ENCODE data around the gene NID2. TPM values are rescaled to one million over a fixed set of nuclear protein-coding genes. Genes with fewer than 3 reads are reported as not detected.

Gene NID2
- total and polyA plus RNA-seq, 3 donors from 2014 or later: 5.3 to 10.6 (median 8.1) TPM

DNA sequence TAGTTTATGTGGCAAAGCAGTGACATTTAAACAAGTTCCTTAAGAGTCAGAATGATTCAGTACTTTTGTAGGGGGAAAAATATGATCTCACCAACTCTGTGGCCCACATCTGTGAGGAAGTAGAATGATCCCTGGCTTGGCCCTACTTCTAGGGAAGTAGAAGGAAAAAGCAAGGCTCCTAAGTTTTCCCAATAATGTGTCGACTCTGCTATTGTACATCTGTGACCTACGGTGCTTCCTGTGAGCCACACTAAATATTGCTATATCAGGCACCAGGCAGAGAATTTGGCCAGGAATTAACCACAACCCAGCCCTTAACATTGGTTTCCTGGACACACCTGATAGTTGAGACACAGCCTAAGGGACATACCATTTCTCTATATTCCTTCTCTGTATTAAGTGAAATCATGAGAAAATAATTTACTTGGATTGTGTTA lies 9.3 kb upstream of the NID2 start:
- Histone ChIP-seq H3K36me3 (ENCODE audit: low read depth, missing control alignments) (no peaks in the 10 kb centered on the region), H3K4me1 (no peaks in the 10 kb centered on the region), H3K9me3 (no peaks in the 10 kb centered on the region), H3K27me3 (no peaks in the 10 kb centered on the region), H3K4me3 (no peak overlapping the region), H3K27ac (no peak overlapping the region)
- intact Hi-C loops (cut with DNase I; ENCODE audit: low total_unique reads): no loop called here
- no peak for DNase-seq
- WGBS, 2 donors: 74 to 92% methylated on average over 2 of the region's 2 CpGs
- TF ChIP-seq, protein P1, sequence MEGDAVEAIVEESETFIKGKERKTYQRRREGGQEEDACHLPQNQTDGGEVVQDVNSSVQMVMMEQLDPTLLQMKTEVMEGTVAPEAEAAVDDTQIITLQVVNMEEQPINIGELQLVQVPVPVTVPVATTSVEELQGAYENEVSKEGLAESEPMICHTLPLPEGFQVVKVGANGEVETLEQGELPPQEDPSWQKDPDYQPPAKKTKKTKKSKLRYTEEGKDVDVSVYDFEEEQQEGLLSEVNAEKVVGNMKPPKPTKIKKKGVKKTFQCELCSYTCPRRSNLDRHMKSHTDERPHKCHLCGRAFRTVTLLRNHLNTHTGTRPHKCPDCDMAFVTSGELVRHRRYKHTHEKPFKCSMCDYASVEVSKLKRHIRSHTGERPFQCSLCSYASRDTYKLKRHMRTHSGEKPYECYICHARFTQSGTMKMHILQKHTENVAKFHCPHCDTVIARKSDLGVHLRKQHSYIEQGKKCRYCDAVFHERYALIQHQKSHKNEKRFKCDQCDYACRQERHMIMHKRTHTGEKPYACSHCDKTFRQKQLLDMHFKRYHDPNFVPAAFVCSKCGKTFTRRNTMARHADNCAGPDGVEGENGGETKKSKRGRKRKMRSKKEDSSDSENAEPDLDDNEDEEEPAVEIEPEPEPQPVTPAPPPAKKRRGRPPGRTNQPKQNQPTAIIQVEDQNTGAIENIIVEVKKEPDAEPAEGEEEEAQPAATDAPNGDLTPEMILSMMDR (IDR thresholded peaks at IDR 0.05): no peak
- no peak for TF ChIP-seq POLR2A (IDR thresholded peaks at IDR 0.05)

DNA sequence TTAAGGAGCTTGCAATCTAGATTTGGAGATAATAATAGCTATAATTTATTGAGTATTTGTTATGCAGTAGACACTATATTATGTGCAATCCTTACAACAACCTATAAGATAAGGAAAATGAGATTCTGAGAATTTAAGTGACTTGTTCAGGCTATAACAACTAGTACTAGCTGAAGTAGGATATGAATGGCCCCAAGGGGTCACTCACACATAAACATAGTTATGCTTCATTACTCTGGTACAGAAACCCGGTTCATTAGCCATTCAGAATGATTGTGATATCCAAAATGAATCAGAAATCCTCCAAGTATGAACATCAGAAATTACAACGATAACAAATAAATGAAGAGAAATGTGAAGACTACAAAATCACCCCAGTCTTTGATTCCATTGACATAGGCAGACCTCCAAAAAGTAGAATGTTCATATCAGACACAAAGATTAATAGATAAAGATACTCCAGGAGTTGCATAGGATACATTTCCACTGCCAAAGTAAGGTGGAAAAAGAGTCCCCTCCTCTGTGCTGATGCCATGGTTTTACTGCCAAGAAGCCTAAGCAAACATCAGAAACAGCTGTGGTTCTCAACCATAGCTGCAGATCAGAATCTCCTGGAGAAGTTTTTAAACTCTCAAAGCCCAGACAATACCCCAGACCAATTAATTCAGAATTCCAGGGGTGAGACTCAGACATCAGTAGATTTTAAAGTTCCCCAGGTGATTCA lies 8.6 kb upstream of the NID2 start:
- Histone ChIP-seq H3K27ac (no peak overlapping the region), H3K4me3 (no peak overlapping the region), H3K4me1 (no peaks in the 10 kb centered on the region), H3K27me3 (no peaks in the 10 kb centered on the region), H3K36me3 (ENCODE audit: low read depth, missing control alignments) (no peaks in the 10 kb centered on the region), H3K9me3 (no peaks in the 10 kb centered on the region)
- DNase-seq: no peak
- TF ChIP-seq, protein P1 (IDR thresholded peaks at IDR 0.05): no peak
- TF ChIP-seq POLR2A (IDR thresholded peaks at IDR 0.05): no peak
- 61 to 79% methylated on average over 2 of the region's 2 CpGs for WGBS, 2 donors
- intact Hi-C loops (cut with DNase I; ENCODE audit: low total_unique reads): no loop called here

DNA sequence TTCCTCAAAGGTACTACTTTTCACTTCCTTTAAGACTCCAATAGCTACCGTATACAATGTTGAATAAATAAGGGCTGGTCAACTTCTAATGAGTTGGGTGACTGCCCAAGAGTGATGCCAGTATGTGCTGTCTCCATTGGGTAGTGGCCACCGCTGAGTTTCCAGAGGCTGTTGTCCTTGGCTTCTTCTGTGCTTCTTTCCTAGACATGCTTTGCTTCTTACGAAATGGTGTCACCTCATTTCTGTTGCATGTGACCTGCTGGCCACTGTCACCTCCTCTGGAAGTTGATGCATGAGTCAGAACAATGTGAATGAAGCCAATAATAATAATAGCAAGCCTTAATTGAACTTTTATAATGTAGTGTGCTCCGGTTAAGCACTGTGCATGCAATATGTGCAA lies 7.5 kb upstream of the NID2 start:
- DNase-seq: no peak
- TF ChIP-seq POLR2A (IDR thresholded peaks at IDR 0.05): no peak
- TF ChIP-seq, protein P1 (IDR thresholded peaks at IDR 0.05): no peak
- H3K9me3 ChIP-seq: no peaks in the 10 kb centered on the region
- H3K4me3 ChIP-seq: no peak overlapping the region
- intact Hi-C loops (cut with DNase I; ENCODE audit: low total_unique reads): no loop called here
- H3K27me3 ChIP-seq: no peaks in the 10 kb centered on the region
- H3K4me1 ChIP-seq: no peaks in the 10 kb centered on the region
- no peak overlapping the region for H3K27ac ChIP-seq
- no peaks in the 10 kb centered on the region for H3K36me3 ChIP-seq (ENCODE audit: low read depth, missing control alignments)
- WGBS, 2 donors: 76 to 79% methylated on average over 4 of the region's 4 CpGs

DNA sequence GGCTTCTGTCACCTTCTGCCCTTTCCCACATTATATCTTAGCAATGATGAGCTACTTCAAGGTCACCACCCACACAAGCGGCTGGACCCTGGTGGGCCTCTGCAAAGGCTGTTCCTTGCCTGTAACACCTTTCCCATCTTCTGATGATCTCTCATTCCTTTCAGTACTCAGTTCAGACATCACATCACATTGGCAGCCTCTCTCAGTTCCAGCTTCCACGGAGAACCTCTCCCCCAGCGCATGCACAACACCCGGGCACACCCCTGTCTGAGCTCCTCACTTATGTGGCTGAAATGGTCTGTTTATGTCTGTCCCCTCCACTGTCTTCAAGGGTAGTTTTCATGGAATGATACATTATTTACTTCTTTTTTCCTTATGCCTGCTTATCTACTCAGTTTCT lies 6.5 kb upstream of the NID2 start:
- DNase-seq: no peak
- Histone ChIP-seq H3K4me1 (no peaks in the 10 kb centered on the region), H3K4me3 (no peak overlapping the region), H3K36me3 (ENCODE audit: low read depth, missing control alignments) (no peaks in the 10 kb centered on the region), H3K9me3 (no peaks in the 10 kb centered on the region), H3K27ac (no peak overlapping the region), H3K27me3 (no peaks in the 10 kb centered on the region)
- TF ChIP-seq, protein P1 (IDR thresholded peaks at IDR 0.05): no peak
- no peak for TF ChIP-seq POLR2A (IDR thresholded peaks at IDR 0.05)
- 77 to 78% methylated on average over 4 of the region's 4 CpGs for WGBS, 2 donors
- intact Hi-C loops (cut with DNase I; ENCODE audit: low total_unique reads): no loop called here

DNA sequence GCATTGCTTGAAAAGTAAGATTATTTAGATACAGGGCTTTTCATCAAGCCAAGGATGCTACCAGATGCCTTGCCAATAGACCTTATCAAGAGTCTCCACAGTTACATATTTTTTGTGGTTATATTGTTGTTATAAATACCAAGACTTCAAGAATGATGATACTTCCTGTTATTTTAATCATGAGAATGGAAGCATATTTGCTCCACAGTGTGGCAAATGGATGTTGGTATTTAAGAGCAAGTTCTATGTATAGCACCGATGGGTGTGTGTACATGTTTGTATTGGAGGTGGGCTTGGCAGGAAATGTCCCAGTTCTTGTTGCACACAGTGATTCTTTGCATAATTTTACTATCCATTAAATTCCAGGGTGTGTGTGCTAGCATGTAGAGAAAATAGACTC lies 4.4 kb upstream of the NID2 start:
- 76 to 82% methylated on average over 1 of the region's 1 CpG for WGBS, 2 donors
- no peak for DNase-seq
- H3K4me1 ChIP-seq: no peaks in the 10 kb centered on the region
- H3K36me3 ChIP-seq (ENCODE audit: low read depth, missing control alignments): no peaks in the 10 kb centered on the region
- intact Hi-C loops (cut with DNase I; ENCODE audit: low total_unique reads): no loop called here
- H3K27me3 ChIP-seq: no peaks in the 10 kb centered on the region
- TF ChIP-seq, protein P1 (IDR thresholded peaks at IDR 0.05): no peak
- no peak for TF ChIP-seq POLR2A (IDR thresholded peaks at IDR 0.05)
- H3K4me3 ChIP-seq: no peak overlapping the region
- H3K9me3 ChIP-seq: no peaks in the 10 kb centered on the region
- H3K27ac ChIP-seq: no peak overlapping the region

Data from testis (tissue), 3 donors.